Stimulated activated CD4-positive, alpha-beta T cell treated with anti-CD3 and anti-CD28 coated beads, Interleukin-2, amount 100 ng/mL, for 48 hours (primary cell): ENCODE results near the gene NDOR1.

Experiments
- DNase-seq, 2 donors: peaks; one replicate each; pipeline ENCODE4 v3.0.0-alpha.2; 2020

The NDOR1 gene

GRCh38 chr9:137167747-137168572, 37.5 kb upstream of the NDOR1 start:
- no peak for DNase-seq

- no peak for DNase-seq
Measured at GRCh38 chr9:137168573-137168903, 37.0 kb upstream of the NDOR1 start.

- DNase-seq = no peak
Measured at GRCh38 chr9:137168904-137169856, 36.3 kb upstream of the NDOR1 start.

GRCh38 chr9:137169896-137170358, 35.6 kb upstream of the NDOR1 start, which contains the start of gene LRRC26:
LRRC26 (minus strand) TSS chr9:137170051; CDS start chr9:137169943, 108 bp downstream.
- no peak for DNase-seq

GRCh38 chr9:137170486-137171148, 34.9 kb upstream of the NDOR1 start:
- DNase-seq = no peak

GRCh38 chr9:137171149-137171900, 34.2 kb upstream of the NDOR1 start:
- DNase-seq = no peak

GRCh38 chr9:137172901-137173795, 32.4 kb upstream of the NDOR1 start:
- no peak for DNase-seq

GRCh38 chr9:137173796-137174664, 31.5 kb upstream of the NDOR1 start:
- no peak for DNase-seq

- DNase-seq = no peak
Measured at GRCh38 chr9:137174722-137175293, 30.7 kb upstream of the NDOR1 start.

- DNase-seq = no peak
Measured at GRCh38 chr9:137175345-137175961, 30.0 kb upstream of the NDOR1 start.

GRCh38 chr9:137176302-137177182, 29.0 kb upstream of the NDOR1 start:
- no peak for DNase-seq

GRCh38 chr9:137178201-137178938, 27.1 kb upstream of the NDOR1 start:
- DNase-seq = no peak

GRCh38 chr9:137178939-137179630, 26.4 kb upstream of the NDOR1 start:
- no peak for DNase-seq

- no peak for DNase-seq
Measured at GRCh38 chr9:137179761-137180160, 25.7 kb upstream of the NDOR1 start.

GRCh38 chr9:137180491-137180890, 25.0 kb upstream of the NDOR1 start:
- DNase-seq = no peak

- DNase-seq = no peak
Measured at GRCh38 chr9:137181680-137182079, 23.8 kb upstream of the NDOR1 start.

GRCh38 chr9:137182836-137183235, 22.7 kb upstream of the NDOR1 start:
- DNase-seq = no peak
